ENCODE data around the gene DIPK1B.

DNA sequence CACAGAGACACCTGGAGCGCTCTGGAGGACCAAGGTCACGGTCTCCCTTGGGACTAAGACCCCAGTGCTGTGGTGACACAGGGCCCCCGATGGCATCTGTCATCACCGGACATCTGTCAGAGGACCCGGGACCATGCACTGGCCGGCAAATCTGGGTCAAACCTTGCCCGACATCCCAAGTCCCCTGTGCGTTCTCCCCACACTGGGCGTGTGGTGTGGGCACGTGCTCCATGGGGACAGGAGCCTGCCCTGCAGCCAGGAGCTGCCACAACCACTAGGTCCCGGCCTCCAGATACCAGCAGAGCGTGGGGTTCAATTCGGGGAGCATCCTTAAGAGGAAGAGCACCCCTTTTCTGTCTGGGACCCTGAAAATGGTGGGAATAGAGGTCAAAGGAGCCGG, 28.6 kb upstream of the DIPK1B start:
- TF ChIP-seq, protein P1, sequence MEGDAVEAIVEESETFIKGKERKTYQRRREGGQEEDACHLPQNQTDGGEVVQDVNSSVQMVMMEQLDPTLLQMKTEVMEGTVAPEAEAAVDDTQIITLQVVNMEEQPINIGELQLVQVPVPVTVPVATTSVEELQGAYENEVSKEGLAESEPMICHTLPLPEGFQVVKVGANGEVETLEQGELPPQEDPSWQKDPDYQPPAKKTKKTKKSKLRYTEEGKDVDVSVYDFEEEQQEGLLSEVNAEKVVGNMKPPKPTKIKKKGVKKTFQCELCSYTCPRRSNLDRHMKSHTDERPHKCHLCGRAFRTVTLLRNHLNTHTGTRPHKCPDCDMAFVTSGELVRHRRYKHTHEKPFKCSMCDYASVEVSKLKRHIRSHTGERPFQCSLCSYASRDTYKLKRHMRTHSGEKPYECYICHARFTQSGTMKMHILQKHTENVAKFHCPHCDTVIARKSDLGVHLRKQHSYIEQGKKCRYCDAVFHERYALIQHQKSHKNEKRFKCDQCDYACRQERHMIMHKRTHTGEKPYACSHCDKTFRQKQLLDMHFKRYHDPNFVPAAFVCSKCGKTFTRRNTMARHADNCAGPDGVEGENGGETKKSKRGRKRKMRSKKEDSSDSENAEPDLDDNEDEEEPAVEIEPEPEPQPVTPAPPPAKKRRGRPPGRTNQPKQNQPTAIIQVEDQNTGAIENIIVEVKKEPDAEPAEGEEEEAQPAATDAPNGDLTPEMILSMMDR (IDR thresholded peaks at IDR 0.05 in 2 of 3, conservative IDR thresholded peaks at IDR 0.05 in 1 of 3; ENCODE audit: control insufficient read depth in 2 of 3, extremely low read depth in 1 of 3, insufficient read depth in 1 of 3, low read depth in 3 of 3, low read length in 3 of 3), result no peak
- no peak for TF ChIP-seq POLR2A (IDR thresholded peaks at IDR 0.05; ENCODE audit: low read depth, low read length)

Data from GM12878 (cell line).